GM06990 (cell line): ENCODE measurements around the gene ENOX1.

Experiments used
- DNase-seq: peaks from one replicate; pipeline ENCODE4 v3.0.0-alpha.2; 2011; ENCODE audit not compliant: insufficient read length; ENCODE audit errors: extremely low read depth
- H3K27me3 ChIP-seq: replicated peaks from 2 replicates; pipeline ENCODE4 v1.6.0; 2011; ENCODE audit warnings: low read length; ENCODE audit not compliant: control insufficient read depth, insufficient read depth
- H3K36me3 ChIP-seq: 2 replicates; pipeline ENCODE4 v1.5.1; 2011; ENCODE audit warnings: low read length; ENCODE audit not compliant: control insufficient read depth, insufficient read depth
- H3K4me3 ChIP-seq: replicated peaks from 2 replicates; pipeline ENCODE4 v1.5.1; 2011; ENCODE audit warnings: low read depth, mild to moderate bottlenecking, control low read depth, low read length
- CTCF ChIP-seq: IDR thresholded peaks from 2 replicates; pipeline ENCODE4 v1.5.1; 2011; ENCODE audit warnings: low read length, control low read depth, mild to moderate bottlenecking, inconsistent platforms; ENCODE audit not compliant: insufficient read depth, poor library complexity, severe bottlenecking

The ENOX1 gene

GRCh38 chr13:43648733-43649132, 138.0 kb downstream of the ENOX1 start:
- Histone ChIP-seq H3K36me3 (no peaks in the 10 kb centered on the region; the same call in 1 of the 2 replicates), H3K4me3 (no peak overlapping the region), H3K27me3 (no peaks in the 10 kb centered on the region)
- no peak for TF ChIP-seq CTCF
- no peak for DNase-seq

GRCh38 chr13:43647471-43647870, 139.3 kb downstream of the ENOX1 start:
- TF ChIP-seq CTCF, result no peak
- Histone ChIP-seq H3K36me3 (no peaks in the 10 kb centered on the region; the same call in 1 of the 2 replicates), H3K4me3 (no peak overlapping the region), H3K27me3 (no peaks in the 10 kb centered on the region)
- no peak for DNase-seq

GRCh38 chr13:43640476-43640875, 146.3 kb downstream of the ENOX1 start:
- H3K4me3 ChIP-seq, result no peak overlapping the region
- no peak for TF ChIP-seq CTCF
- H3K36me3 ChIP-seq, result no peaks in the 10 kb centered on the region
- no peak for DNase-seq
- H3K27me3 ChIP-seq, result peaks cover 1% of the 10 kb centered on the region; the same call in 1 of the 2 replicates

GRCh38 chr13:43631106-43631505, 155.7 kb downstream of the ENOX1 start:
- H3K36me3 ChIP-seq, result no peaks in the 10 kb centered on the region
- TF ChIP-seq CTCF, result no peak
- DNase-seq, result no peak
- H3K4me3 ChIP-seq, result no peak overlapping the region
- peaks cover 1% of the 10 kb centered on the region; the same call in 1 of the 2 replicates for H3K27me3 ChIP-seq

GRCh38 chr13:43629691-43630480, 156.9 kb downstream of the ENOX1 start:
- Histone ChIP-seq H3K4me3 (no peak overlapping the region), H3K27me3 (no peaks in the 10 kb centered on the region), H3K36me3 (no peaks in the 10 kb centered on the region)
- DNase-seq, result no peak
- no peak for TF ChIP-seq CTCF
